Lung (tissue), 12 donors: ENCODE measurements around the gene ALG3. TPM values are rescaled to one million over a fixed set of nuclear protein-coding genes. Genes with fewer than 3 reads are reported as not detected.
A peak's percentile ranks its signal among the peaks of the same experiment; 100 is the strongest.

Experiments used
- ATAC-seq: fragments of 200-7000 bp; cut with Tn5 transposase; one replicate; pipeline ENCODE4 v1.9.1; 2020; ENCODE audit warnings: moderate number of reproducible peaks; ENCODE audit not compliant: insufficient read depth, low FRiP score
- DNase-seq, 3 donors: peaks; one replicate each; pipeline ENCODE4 v3.0.0-alpha.2; 2013 to 2017
- H3K27ac ChIP-seq, 2 donors: one replicate each; pipeline ENCODE4 v1.5.1; 2013; ENCODE audit warnings: mild to moderate bottlenecking in 2 of 2, moderate library complexity in 2 of 2, control low read depth in 1 of 2, inconsistent platforms in 1 of 2, low read depth in 1 of 2, low read length in 1 of 2
- H3K27me3 ChIP-seq, 3 donors: one replicate each; pipeline ENCODE4 v1.5.1; 2013; ENCODE audit warnings: low read length in 2 of 3; ENCODE audit not compliant: control insufficient read depth in 3 of 3, insufficient read depth in 3 of 3
- H3K36me3 ChIP-seq, 4 donors: one replicate each; pipeline ENCODE4 v1.5.1; 2013; ENCODE audit warnings: low read length in 4 of 4, mild to moderate bottlenecking in 1 of 4, moderate library complexity in 1 of 4; ENCODE audit not compliant: control insufficient read depth in 4 of 4, insufficient read depth in 4 of 4
- H3K4me1 ChIP-seq, 5 donors: one replicate each; pipeline ENCODE4 v1.5.1; 2013; ENCODE audit warnings: low read length in 5 of 5, mild to moderate bottlenecking in 2 of 5, moderate library complexity in 1 of 5; ENCODE audit not compliant: control insufficient read depth in 5 of 5, insufficient read depth in 5 of 5
- H3K4me3 ChIP-seq: one replicate; pipeline ENCODE4 v1.5.1; 2013; ENCODE audit warnings: mild to moderate bottlenecking, control low read depth, moderate library complexity
- H3K9ac ChIP-seq, 2 donors: one replicate each; pipeline ENCODE4 v1.5.1; 2013; ENCODE audit warnings: low read length in 2 of 2, control low read depth in 1 of 2; ENCODE audit not compliant: insufficient read depth in 1 of 2
- H3K9me3 ChIP-seq, 4 donors: one replicate each; pipeline ENCODE4 v1.5.1; 2013; ENCODE audit warnings: low read length in 3 of 4, mild to moderate bottlenecking in 1 of 4, moderate library complexity in 1 of 4; ENCODE audit not compliant: control insufficient read depth in 4 of 4, insufficient read depth in 3 of 4
- WGBS, 2 donors: extraction: QIAGEN DNeasy Blood & Tissue Kit; methylation state at CpG; one replicate each; pipeline ENCODE4 v1.1.7; 2013; 5-methylcytosine and 5-hydroxymethylcytosine counted together
- polyA plus RNA-seq, 2 donors: library from polyadenylated mRNA; stranded (reverse); fragments of 200-250 nt; gene quantifications; one replicate each; pipeline ENCODE4 v1.2.1, GENCODE V29; 2013
- total RNA-seq, 2 donors: library from RNA; depleted of rRNA in 1 of 2; stranded (reverse); fragments of >200 nt in 1 of 2; gene quantifications; one replicate each; pipeline ENCODE4 v1.2.1, GENCODE V29; 2014 to 2021
- TF ChIP-seq, protein P1 (sequence below): IDR thresholded peaks from 2 replicates; pipeline ENCODE4 v1.5.1; 2012; ENCODE audit warnings: mild to moderate bottlenecking; ENCODE audit errors: control extremely low read depth, extremely low read depth
- donor health status: control.
- donor health status: control.
- donor health status: Bipolar disorder and iron deficiency.
- donor health status: healthy.
- donor health status: DM: yes; HTN: yes; CAD: no.

ALG3 gene
- total and polyA plus RNA-seq, 4 donors, result 24.7 to 68.0 (median 43.5) TPM

- no peak overlapping the region for H3K27ac ChIP-seq
- H3K27me3 ChIP-seq, result no peaks in the 10 kb centered on the region
- H3K9me3 ChIP-seq, result no peaks in the 10 kb centered on the region
- H3K36me3 ChIP-seq, result peaks cover 6 to 24% (median 10%) of the 10 kb centered on the region in 4 donors
- no peak overlapping the region for H3K4me3 ChIP-seq
- TF ChIP-seq, protein P1, sequence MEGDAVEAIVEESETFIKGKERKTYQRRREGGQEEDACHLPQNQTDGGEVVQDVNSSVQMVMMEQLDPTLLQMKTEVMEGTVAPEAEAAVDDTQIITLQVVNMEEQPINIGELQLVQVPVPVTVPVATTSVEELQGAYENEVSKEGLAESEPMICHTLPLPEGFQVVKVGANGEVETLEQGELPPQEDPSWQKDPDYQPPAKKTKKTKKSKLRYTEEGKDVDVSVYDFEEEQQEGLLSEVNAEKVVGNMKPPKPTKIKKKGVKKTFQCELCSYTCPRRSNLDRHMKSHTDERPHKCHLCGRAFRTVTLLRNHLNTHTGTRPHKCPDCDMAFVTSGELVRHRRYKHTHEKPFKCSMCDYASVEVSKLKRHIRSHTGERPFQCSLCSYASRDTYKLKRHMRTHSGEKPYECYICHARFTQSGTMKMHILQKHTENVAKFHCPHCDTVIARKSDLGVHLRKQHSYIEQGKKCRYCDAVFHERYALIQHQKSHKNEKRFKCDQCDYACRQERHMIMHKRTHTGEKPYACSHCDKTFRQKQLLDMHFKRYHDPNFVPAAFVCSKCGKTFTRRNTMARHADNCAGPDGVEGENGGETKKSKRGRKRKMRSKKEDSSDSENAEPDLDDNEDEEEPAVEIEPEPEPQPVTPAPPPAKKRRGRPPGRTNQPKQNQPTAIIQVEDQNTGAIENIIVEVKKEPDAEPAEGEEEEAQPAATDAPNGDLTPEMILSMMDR, result no peak
- ATAC-seq (no peak), DNase-seq (no peak)
- peaks cover 0 to 7% (median 0%) of the 10 kb centered on the region in 5 donors for H3K4me1 ChIP-seq
- 89 to 91% methylated on average over 5 of the region's 5 CpGs for WGBS, 2 donors
- no peak overlapping the region for H3K9ac ChIP-seq
These were observed 6.5 kb downstream of the ALG3 start for GRCh38 chr3:184242297-184242685.

DNA sequence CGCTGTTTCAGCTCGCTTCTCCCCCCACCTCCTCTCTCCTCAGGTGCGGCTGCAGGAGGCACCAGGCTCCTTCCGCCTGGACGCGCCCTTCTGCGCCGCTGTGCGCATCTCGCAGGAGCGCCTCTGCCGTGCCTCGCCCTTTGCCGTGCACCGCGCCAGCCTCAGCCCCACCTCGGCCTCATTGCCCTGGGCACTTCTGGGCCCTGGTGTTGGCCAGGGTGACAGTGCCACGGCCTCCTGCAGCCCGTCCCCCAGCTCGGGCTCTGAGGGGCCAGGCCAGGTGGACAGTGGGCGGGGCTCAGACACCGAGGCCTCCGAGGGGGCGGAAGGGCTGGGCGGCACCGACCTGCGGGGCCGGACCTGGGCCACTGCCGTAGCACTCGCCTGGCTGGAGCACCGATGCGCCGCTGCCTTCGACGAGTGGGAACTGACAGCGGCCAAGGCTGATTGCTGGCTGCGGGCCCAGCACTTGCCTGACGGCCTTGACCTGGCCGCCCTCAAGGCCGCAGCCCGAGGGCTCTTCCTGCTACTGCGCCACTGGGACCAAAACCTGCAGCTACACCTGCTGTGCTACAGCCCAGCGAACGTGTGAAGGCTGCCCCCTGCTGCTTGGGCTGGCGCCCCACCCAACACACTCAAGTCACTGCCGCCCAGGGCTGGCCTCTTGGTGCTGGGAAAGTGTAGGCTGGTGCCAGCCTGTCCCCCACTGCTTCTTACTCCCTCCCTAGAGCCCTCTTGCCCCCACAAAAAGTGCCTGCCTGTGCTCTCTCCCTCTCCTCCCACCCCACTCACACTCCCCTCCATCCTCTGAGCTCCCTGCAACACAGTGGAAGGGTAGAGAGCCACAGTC, 7.1 kb downstream of the ALG3 start:
- Histone ChIP-seq H3K27ac (no peak overlapping the region), H3K9ac (no peak overlapping the region), H3K27me3 (no peaks in the 10 kb centered on the region), H3K36me3 (peaks cover 6 to 24% (median 10%) of the 10 kb centered on the region in 4 donors), H3K4me3 (no peak overlapping the region), H3K9me3 (no peaks in the 10 kb centered on the region), H3K4me1 (peaks cover 0 to 7% (median 0%) of the 10 kb centered on the region in 5 donors)
- TF ChIP-seq, protein P1, result peak; percentile 1
- ATAC-seq (peak; percentile 62), DNase-seq (peak in 1 of 3 donors; percentile 41)
- 37 to 47% methylated on average over 42 to 46 of the region's 46 CpGs for WGBS, 2 donors

- DNase-seq (no peak), ATAC-seq (peak; percentile 28)
- Histone ChIP-seq H3K27ac (no peak overlapping the region), H3K9me3 (no peaks in the 10 kb centered on the region), H3K9ac (no peak overlapping the region), H3K27me3 (no peaks in the 10 kb centered on the region), H3K4me3 (no peak overlapping the region), H3K4me1 (peaks cover 0 to 7% (median 0%) of the 10 kb centered on the region in 5 donors), H3K36me3 (peaks cover 6 to 24% (median 10%) of the 10 kb centered on the region in 4 donors)
- TF ChIP-seq, protein P1, result no peak
- 49 to 51% methylated on average over 17 of the region's 17 CpGs for WGBS, 2 donors
These were observed 7.7 kb downstream of the ALG3 start for GRCh38 chr3:184241141-184241446.
